Measurements from ENCODE around the gene PFDN5. TPM values are rescaled to one million over a fixed set of nuclear protein-coding genes. Genes with fewer than 3 reads are reported as not detected.
"Not testable (repeated sequence)": the region's sequence is repeated elsewhere in the genome, so short reads cannot be mapped to it uniquely, and the experiment has no call there.

Gene PFDN5
- total RNA-seq, 2 donors from 2014 or later, result 566 to 600 TPM

DNA sequence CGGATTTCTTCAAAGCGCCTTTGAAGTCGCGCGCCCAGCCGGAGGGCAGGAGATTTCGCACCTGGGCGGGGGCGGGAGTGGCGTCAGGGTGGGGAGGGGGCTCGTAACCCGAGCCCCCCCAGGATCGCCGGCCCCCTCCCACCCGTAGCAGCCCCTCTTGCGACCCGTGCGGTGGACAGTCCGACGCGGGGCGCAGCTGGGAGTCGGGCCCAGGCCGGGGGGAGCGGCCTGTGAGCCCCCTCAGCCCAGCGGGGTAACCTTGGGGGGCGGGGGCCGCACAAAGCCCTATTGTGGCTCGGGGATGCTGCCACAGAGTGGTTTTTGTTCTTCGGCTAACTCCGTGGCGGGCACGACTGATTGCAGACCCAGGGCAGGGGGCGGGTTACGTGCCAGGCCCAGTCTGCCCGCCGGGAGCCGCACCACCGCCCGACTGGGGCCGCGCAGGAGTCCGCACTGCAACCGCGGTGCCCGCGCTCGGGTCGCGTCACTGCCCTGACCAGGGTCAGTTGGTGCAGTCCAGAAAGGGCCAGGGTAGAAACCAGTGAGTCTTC, 30.2 kb downstream of the PFDN5 start:
- no peaks in the 10 kb centered on the region for H3K9me3 ChIP-seq (ENCODE audit: control insufficient read depth, low read length, poor library complexity, severe bottlenecking)
- Mint-ChIP-seq H3K27ac (no peak overlapping the region), H3K36me3 (ENCODE audit: low read depth) (peaks cover 10% of the 10 kb centered on the region), H3K4me3 (peak overlapping the region; percentile 95), H3K27me3 (peaks cover 7% of the 10 kb centered on the region), H3K4me1 (peaks cover 24% of the 10 kb centered on the region)
- no peak for ATAC-seq
- peak in 1 of 3 donors; percentile 23 for DNase-seq

DNA sequence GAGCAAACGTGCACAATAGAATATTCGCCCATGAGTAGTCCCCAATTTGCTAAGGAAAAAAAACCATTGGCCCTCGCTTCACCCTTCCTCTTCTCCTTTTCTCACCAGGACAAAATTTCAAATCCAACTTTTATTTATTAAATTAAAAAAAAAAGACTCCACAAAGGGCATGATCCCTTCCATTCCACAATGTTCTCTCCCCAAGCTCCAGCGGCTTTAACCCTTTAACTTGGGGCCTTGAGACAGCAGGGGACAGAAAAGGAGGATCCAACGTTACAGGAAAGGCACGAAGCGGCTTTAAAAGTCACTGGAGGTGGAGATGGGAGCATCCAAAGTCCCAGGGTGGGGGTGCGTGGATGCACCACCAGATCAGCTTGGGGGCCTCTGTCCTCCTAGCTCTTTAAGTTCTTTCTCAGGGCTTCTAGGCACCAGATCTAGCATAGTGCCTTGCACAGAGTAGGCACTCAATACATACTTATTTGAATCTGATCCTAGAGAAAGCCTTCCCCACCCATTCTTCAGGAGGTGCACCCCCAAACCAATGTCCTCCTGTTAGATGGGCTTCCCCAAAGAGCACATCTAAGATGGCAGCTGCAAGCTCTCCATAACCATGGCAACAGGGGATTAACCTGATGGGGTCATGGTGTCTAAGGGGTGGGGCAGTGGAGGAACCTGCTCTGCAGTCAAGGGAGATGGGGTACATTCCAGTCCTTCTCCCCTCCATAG, 31.3 kb downstream of the PFDN5 start:
- DNase-seq (no peak), ATAC-seq (no peak)
- peaks cover 7% of the 10 kb centered on the region for H3K27me3 Mint-ChIP-seq
- no peak overlapping the region for H3K27ac Mint-ChIP-seq
- peaks cover 4% of the 10 kb centered on the region for H3K36me3 Mint-ChIP-seq (ENCODE audit: low read depth)
- H3K4me1 Mint-ChIP-seq, result peaks cover 13% of the 10 kb centered on the region
- H3K4me3 Mint-ChIP-seq, result peak overlapping the region; percentile 85
- H3K9me3 ChIP-seq (ENCODE audit: control insufficient read depth, low read length, poor library complexity, severe bottlenecking), result no peaks in the 10 kb centered on the region

DNA sequence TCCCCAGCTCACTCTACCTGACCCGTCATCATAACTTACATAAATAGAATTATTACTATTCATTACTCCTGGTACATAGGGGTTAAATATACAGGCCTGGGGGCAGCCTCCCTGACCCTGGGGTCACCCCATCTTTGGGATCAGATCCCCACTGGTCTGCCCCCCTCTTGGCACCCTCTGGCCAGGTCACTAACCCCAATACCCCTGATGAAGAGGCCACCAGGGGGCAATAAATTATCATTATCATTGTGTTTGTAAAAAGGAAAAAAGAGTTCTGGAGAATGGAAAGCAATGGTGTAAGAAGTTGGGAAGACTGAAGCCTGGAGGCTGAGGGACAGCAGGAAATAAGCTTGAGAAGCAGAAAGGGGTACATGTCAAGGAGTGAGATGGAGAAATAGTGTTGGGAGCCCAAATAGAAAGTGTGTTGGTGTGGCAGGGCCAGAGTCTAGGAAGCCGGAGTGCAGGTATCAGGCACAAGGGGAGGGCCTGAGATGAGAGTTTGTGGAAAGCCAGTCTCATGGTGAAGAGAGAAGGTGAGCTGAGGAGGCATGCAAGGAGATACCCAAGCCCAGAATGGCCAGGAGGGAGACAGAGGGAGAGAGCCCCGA, 32.2 kb downstream of the PFDN5 start:
- no peak for DNase-seq
- Mint-ChIP-seq H3K27ac (no peak overlapping the region), H3K27me3 (peaks cover 16% of the 10 kb centered on the region), H3K4me1 (peaks cover 19% of the 10 kb centered on the region), H3K4me3 (no peak overlapping the region), H3K36me3 (ENCODE audit: low read depth) (peaks cover 7% of the 10 kb centered on the region)
- ATAC-seq, result no peak
- no peaks in the 10 kb centered on the region for H3K9me3 ChIP-seq (ENCODE audit: control insufficient read depth, low read length, poor library complexity, severe bottlenecking)

DNA sequence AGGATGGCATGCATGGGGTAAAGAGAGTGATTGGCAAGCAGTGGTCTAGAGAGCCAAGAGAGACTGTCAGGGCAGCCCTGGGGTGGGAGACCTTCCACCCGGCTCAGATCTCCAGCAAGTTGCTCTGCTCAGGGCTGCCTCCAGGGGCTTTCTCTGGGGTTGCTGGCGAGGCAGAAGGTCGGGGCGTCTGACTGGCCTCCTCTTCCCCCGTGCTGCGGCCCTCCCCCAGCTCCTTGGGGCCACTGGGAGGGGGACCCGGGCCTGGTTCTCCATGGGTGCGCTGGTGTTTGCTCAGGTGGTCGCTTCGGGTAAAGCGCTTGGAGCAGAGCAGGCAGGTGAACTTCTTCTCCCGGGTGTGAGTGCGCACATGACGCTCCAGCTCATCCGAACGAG, 32.7 kb downstream of the PFDN5 start:
- Mint-ChIP-seq H3K4me3 (no peak overlapping the region), H3K4me1 (peaks cover 19% of the 10 kb centered on the region), H3K27me3 (peaks cover 17% of the 10 kb centered on the region)

DNA sequence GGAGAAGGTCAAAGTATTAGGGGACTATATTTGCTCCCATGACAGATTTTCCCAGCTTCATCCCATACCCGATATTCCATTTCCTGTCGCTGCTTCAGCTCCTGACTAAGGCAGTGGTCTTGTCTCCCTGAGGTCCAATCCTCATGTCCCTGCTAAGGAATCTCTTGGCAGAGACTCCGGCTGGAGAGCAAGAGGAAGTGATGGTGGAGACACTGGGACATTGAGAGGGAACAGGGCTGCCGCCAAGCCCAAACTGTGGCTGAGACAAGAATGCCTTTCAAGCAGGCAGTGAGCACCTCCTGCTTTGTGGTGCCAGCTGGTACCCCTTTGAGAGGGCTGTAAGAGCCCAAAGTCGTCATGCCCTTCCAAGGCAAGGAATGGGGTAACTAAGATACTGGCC, 35.3 kb downstream of the PFDN5 start:
- Mint-ChIP-seq H3K4me3 (no peak overlapping the region), H3K36me3 (ENCODE audit: low read depth) (peaks cover 7% of the 10 kb centered on the region), H3K27me3 (peaks cover 29% of the 10 kb centered on the region), H3K27ac (no peak overlapping the region), H3K4me1 (peaks cover 12% of the 10 kb centered on the region)
- DNase-seq (no peak), ATAC-seq (no peak)
- no peaks in the 10 kb centered on the region for H3K9me3 ChIP-seq (ENCODE audit: control insufficient read depth, low read length, poor library complexity, severe bottlenecking)

More for the DNA sequence above, 32.7 kb downstream of the PFDN5 start:
- Mint-ChIP-seq H3K36me3 (ENCODE audit: low read depth) (peaks cover 7% of the 10 kb centered on the region), H3K27ac (no peak overlapping the region)
- no peak for ATAC-seq
- no peaks in the 10 kb centered on the region for H3K9me3 ChIP-seq (ENCODE audit: control insufficient read depth, low read length, poor library complexity, severe bottlenecking)
- no peak for DNase-seq

DNA sequence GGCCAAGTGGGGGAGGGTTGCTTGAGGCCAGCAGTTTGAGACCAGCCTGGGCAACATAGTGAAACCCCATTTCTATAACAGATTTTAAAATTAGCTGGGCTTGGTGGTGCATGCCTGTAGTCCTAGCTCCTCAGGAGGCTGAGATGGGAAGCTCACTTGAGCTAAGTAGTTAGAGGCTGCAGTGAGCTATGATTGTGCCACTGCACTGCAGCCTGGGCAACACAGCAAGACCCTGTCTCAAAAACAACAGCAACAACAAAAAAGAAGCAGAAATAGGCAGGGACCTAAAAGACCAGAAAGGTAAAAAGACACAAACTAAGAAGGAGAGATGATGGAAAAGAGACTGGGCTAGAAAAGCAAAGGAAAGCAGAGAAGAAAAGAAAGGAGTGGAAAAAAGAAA, 37.0 kb downstream of the PFDN5 start:
- H3K27ac Mint-ChIP-seq, result peak overlapping the region; percentile 66
- H3K4me1 Mint-ChIP-seq, result peaks cover 16% of the 10 kb centered on the region
- peaks cover 13% of the 10 kb centered on the region for H3K36me3 Mint-ChIP-seq (ENCODE audit: low read depth)
- peaks cover 45% of the 10 kb centered on the region for H3K27me3 Mint-ChIP-seq
- H3K4me3 Mint-ChIP-seq; ATAC-seq; DNase-seq; H3K9me3 ChIP-seq (ENCODE audit: control insufficient read depth, low read length, poor library complexity, severe bottlenecking): not testable (repeated sequence)

DNA sequence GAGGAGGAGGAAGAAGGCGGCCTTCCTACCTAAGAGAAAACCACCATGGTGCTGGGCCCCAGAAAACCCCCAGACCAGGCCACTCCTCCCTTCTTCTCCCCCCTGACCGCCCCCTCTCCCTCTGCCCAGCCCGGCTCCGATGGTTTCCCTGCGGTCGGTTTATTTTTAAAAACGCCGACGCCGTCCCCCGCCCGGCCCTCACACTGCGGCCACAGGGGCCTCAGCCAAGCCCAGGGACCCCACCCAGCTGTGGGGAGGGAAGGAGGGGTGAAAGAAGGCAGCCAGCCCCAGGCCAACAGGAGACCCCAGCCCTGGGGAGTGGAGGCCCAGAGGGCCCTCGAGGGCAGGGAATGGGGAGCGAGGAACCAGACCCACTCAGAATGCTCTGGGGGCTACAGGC, 37.4 kb downstream of the PFDN5 start:
- Mint-ChIP-seq H3K36me3 (ENCODE audit: low read depth) (peaks cover 12% of the 10 kb centered on the region), H3K4me1 (peaks cover 14% of the 10 kb centered on the region), H3K27me3 (peaks cover 45% of the 10 kb centered on the region), H3K27ac (no peak overlapping the region), H3K4me3 (no peak overlapping the region)
- DNase-seq (no peak), ATAC-seq (no peak)
- H3K9me3 ChIP-seq (ENCODE audit: control insufficient read depth, low read length, poor library complexity, severe bottlenecking), result no peaks in the 10 kb centered on the region

DNA sequence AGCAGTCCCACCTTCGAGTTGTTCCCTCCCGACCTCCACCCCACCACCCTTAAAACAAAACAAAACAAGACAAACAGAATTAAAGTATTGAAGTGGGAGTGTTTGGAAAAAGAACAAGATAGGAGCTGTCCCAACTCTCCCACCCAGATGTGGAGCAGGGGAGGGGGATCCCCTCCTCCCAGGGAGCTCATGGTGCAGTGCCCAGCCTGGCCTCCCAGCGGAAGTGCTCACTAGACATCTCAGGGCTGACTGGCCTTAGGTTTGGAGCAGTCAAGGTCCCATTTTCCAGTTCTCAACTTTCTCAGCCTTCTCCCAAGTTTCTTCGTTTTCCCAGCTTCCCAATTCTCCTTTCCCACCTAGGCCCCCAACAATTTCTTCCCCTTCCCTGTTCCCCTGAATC, 37.9 kb downstream of the PFDN5 start:
- H3K27me3 Mint-ChIP-seq, result peaks cover 49% of the 10 kb centered on the region
- H3K4me1 Mint-ChIP-seq, result peaks cover 19% of the 10 kb centered on the region
- peaks cover 13% of the 10 kb centered on the region for H3K36me3 Mint-ChIP-seq (ENCODE audit: low read depth)
- no peak overlapping the region for H3K4me3 Mint-ChIP-seq
- H3K9me3 ChIP-seq (ENCODE audit: control insufficient read depth, low read length, poor library complexity, severe bottlenecking), result no peaks in the 10 kb centered on the region
- no peak overlapping the region for H3K27ac Mint-ChIP-seq
- DNase-seq (no peak), ATAC-seq (no peak)

DNA sequence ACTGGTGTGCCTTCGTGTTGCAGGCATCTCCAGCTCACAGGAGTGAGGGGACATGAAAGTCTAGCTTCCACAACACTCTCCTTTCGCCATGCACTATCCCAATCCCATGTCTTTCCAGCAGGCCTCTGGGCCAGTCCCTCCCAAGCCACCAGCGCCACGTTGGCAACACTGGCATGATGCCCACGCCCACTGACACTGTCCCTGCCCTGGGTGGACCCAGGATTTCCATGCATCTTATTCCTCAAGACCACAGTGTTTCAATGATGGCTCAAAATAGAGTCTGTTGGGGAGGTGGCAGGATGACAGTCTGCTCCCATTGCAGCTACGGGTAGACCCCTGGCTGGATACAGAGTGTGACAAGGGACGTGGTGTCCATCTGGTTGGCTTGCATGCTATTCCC, 38.5 kb downstream of the PFDN5 start:
- H3K9me3 ChIP-seq (ENCODE audit: control insufficient read depth, low read length, poor library complexity, severe bottlenecking), result no peaks in the 10 kb centered on the region
- no peak overlapping the region for H3K4me3 Mint-ChIP-seq
- H3K27me3 Mint-ChIP-seq, result peaks cover 52% of the 10 kb centered on the region
- H3K27ac Mint-ChIP-seq, result no peak overlapping the region
- H3K4me1 Mint-ChIP-seq, result peaks cover 20% of the 10 kb centered on the region
- ATAC-seq (no peak), DNase-seq (no peak)
- H3K36me3 Mint-ChIP-seq (ENCODE audit: low read depth), result peaks cover 13% of the 10 kb centered on the region

DNA sequence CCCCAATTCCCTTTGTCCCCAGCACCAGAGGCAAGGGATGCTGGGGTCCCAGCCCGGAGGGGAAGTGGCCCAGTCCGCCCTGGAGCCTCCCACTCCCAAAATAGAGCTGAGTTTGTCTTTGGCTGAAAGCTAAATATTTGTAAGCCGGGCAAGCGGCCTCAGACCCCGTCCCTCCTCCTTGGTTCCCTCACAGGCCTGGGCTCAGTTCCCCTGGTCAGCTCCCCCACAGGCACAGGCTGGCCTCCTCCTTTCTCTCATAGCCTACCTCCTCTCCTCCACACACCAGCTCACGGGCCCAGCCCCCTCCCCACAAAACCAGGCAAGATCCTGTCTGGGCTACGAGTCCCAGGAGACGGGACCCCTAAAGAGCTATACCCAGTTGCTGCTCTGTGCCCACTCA, 39.5 kb downstream of the PFDN5 start:
- H3K4me1 Mint-ChIP-seq, result peaks cover 21% of the 10 kb centered on the region
- DNase-seq (no peak), ATAC-seq (no peak)
- H3K9me3 ChIP-seq (ENCODE audit: control insufficient read depth, low read length, poor library complexity, severe bottlenecking), result no peaks in the 10 kb centered on the region
- no peak overlapping the region for H3K4me3 Mint-ChIP-seq
- peaks cover 11% of the 10 kb centered on the region for H3K36me3 Mint-ChIP-seq (ENCODE audit: low read depth)
- peaks cover 57% of the 10 kb centered on the region for H3K27me3 Mint-ChIP-seq
- H3K27ac Mint-ChIP-seq, result no peak overlapping the region

DNA sequence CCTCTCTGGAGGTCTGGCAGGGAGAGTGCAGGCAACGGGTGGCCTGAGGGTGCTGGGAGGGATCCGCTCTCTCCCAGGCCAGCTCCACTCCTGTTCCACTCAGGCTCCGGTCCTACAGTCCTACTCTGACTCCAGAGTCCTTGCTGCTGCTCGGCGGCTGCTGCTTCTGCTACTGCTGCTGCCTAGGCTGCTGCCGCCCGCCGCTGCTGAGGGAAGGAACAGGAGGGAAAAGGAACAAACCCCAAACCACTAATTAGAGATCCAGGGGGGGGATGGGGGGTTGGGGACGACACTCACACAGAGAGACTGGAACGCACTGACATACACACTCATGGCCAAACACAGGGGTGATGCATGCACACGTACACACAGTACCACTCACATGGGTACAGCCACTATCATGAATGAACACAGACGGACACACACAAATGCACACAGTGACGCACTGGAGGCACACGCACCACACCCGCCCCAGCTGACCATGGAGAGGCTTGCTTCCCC, 40.9 kb downstream of the PFDN5 start, which contains the start of gene SP7:
SP7 (minus strand) TSS at position 174 of the 501 bp plus-strand sequence. CDS start 708 bp downstream, outside the sequence.
- DNase-seq (no peak), ATAC-seq (peak; percentile 61)
- H3K27ac Mint-ChIP-seq, result no peak within 1 kb of the TSS
- no peak within 1 kb of the TSS for H3K4me3 Mint-ChIP-seq
- H3K27me3 Mint-ChIP-seq, result peaks cover 66% of the 10 kb centered on the region
- no peaks in the 10 kb centered on the region for H3K9me3 ChIP-seq (ENCODE audit: control insufficient read depth, low read length, poor library complexity, severe bottlenecking)
- peaks cover 11% of the 10 kb centered on the region for H3K36me3 Mint-ChIP-seq (ENCODE audit: low read depth)
- H3K4me1 Mint-ChIP-seq, result peaks cover 26% of the 10 kb centered on the region

DNA sequence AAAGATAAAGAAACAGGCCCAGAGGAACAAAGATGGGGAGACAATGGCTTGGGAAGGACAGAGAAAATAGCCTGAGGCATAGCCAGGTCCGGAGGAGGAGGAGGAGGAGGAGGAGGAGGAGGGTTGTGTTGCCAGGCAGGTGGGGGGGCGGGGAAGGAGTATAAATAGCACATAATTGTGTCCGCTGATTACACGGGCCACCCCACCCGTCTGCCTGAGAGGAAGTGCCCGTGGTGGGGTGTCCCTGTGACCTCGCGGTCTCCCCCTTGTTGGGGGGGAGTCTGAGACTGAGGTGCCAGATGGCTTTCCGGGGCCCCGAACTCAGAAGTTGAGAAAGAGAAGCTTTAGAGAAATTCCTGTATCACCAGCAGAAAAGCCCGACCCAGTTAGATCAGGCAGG, 42.7 kb downstream of the PFDN5 start:
- peaks cover 22% of the 10 kb centered on the region for H3K4me1 Mint-ChIP-seq
- no peak for DNase-seq
- H3K4me3 Mint-ChIP-seq, result no peak overlapping the region
- ATAC-seq, result no peak
- H3K9me3 ChIP-seq (ENCODE audit: control insufficient read depth, low read length, poor library complexity, severe bottlenecking), result no peaks in the 10 kb centered on the region
- H3K27me3 Mint-ChIP-seq, result peaks cover 56% of the 10 kb centered on the region
- peak overlapping the region; percentile 22 for H3K27ac Mint-ChIP-seq
- peaks cover 9% of the 10 kb centered on the region for H3K36me3 Mint-ChIP-seq (ENCODE audit: low read depth)

DNA sequence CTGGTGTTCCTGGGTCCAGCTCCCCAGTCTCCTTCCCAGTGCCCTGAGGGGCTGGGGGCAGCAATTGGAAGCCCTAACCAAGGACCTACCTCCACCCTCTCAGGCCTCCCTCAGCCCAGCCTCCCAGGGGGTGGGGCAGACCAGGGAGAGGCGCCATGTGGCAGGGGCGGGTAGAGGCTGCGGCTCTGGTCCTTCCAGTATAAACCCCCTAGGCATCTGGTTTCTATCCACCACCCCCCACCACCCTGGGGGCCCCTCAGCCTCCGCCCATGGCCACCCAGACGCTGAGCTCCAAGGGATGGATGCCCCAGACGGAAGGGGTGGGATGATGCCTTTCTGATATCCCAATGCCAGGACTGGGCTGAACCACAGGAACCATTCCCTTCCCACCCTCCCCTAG, 43.6 kb downstream of the PFDN5 start:
- DNase-seq (no peak), ATAC-seq (no peak)
- Mint-ChIP-seq H3K4me1 (peaks cover 28% of the 10 kb centered on the region), H3K4me3 (no peak overlapping the region), H3K27me3 (peaks cover 53% of the 10 kb centered on the region), H3K27ac (no peak overlapping the region), H3K36me3 (ENCODE audit: low read depth) (peaks cover 9% of the 10 kb centered on the region)
- H3K9me3 ChIP-seq (ENCODE audit: control insufficient read depth, low read length, poor library complexity, severe bottlenecking), result no peaks in the 10 kb centered on the region
